Measurements from ENCODE around the gene CDKL1.

The CDKL1 gene

GRCh38 chr14:50290306-50290705, 106.4 kb downstream of the CDKL1 start:
- DNase-seq (ENCODE audit: extremely low read depth in 1 of 2, low read depth in 1 of 2): no peak

DNA sequence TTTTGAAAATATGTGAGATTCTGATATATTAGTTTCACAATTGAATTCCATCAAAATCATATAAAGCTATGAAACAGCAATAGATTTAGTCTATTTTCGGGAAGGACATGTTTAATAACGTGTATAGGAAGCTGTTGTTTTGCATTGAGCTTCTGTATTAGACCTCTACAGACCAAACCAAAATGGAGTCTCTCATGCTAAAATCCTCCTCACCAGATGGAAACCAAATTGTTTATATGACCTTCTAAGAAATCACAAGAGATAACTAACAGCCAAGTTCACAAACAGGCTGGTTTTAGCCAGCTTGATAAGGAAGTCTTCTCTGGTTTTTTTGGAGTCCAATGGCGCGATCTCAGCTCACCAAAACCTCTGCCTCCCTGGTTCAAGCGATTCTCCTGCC, 108.5 kb downstream of the CDKL1 start:
- no peak for DNase-seq (ENCODE audit: extremely low read depth in 1 of 2, low read depth in 1 of 2)

DNA sequence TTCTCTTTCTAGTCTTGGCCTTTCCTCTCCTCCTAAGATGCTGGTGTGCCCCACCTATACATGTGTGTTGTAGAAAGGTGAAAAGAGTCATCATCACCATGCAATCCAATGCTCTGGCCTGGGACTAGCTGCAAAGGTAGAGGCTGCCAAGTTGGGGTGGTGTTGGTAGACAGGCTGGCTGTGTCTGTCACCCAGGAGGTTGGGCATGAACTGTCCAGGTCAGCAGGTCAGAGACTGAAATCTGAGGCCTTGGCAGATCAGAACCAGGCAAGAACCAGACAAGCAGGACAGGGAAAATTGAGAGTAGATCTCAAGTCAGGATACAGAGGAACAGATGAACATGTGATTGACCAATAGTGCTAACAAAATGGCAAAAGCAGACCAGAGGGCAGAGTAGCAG, 110.8 kb downstream of the CDKL1 start:
- DNase-seq (ENCODE audit: extremely low read depth in 1 of 2, low read depth in 1 of 2): no peak
